HepG2 (cell line): ENCODE results near the gene SRCIN1. TPM values are rescaled to one million over a fixed set of nuclear protein-coding genes. Genes with fewer than 3 reads are reported as not detected.

Experiments used
- AGO1 ChIP-seq: fragments of 200-400 bp; formaldehyde crosslinking; IDR thresholded peaks from 2 replicates; pipeline ENCODE4 v1.6.1; 2017; ENCODE audit warnings: mild to moderate bottlenecking, low read depth, low read length, moderate library complexity; ENCODE audit not compliant: poor library complexity, severe bottlenecking
- CHD2 ChIP-seq: IDR thresholded peaks from 2 replicates; pipeline ENCODE4 v1.6.1; 2011; ENCODE audit warnings: low read depth, low read length, improper control_type of control experiment
- DR1 ChIP-seq: sonication (generic); formaldehyde crosslinking; IDR thresholded peaks from 2 replicates; pipeline ENCODE4 v1.8.0; 2021; ENCODE audit warnings: mild to moderate bottlenecking, missing genetic modification reagents, inconsistent platforms
- ETV6 ChIP-seq: sonication (generic); formaldehyde crosslinking; conservative IDR thresholded peaks from 2 replicates; pipeline ENCODE4 v1.4.0; 2020; ENCODE audit warnings: missing genetic modification reagents
- GFI1 ChIP-seq: sonication (generic); formaldehyde crosslinking; IDR thresholded peaks from 2 replicates; pipeline ENCODE4 v1.5.0; 2020; ENCODE audit warnings: missing genetic modification reagents, mild to moderate bottlenecking, borderline replicate concordance
- GTF2F1 ChIP-seq: fragments of 150-350 bp; IDR thresholded peaks from 2 replicates; pipeline ENCODE4 v1.6.1; 2014; ENCODE audit warnings: low read length
- HMG20A ChIP-seq: IDR thresholded peaks from 2 replicates; pipeline ENCODE4 v1.6.1; 2016; ENCODE audit warnings: borderline replicate concordance
- HMGXB3 ChIP-seq: sonication (generic); formaldehyde crosslinking; IDR thresholded peaks from 2 replicates; pipeline ENCODE4 v1.4.0; 2020; ENCODE audit warnings: missing genetic modification reagents, borderline replicate concordance
- MTF1 ChIP-seq: sonication (generic); formaldehyde crosslinking; IDR thresholded peaks from 2 replicates; pipeline ENCODE4 v1.5.0; 2020; ENCODE audit warnings: missing genetic modification reagents
- NPAS2 ChIP-seq: sonication (generic); formaldehyde crosslinking; IDR thresholded peaks from 2 replicates; pipeline ENCODE4 v1.8.0; 2022; ENCODE audit warnings: mild to moderate bottlenecking, missing genetic modification reagents, borderline replicate concordance
- SIX4 ChIP-seq: sonication (generic); formaldehyde crosslinking; IDR thresholded peaks from 2 replicates; pipeline ENCODE4 v1.4.0; 2020; ENCODE audit warnings: missing genetic modification reagents
- TGIF2 ChIP-seq: IDR thresholded peaks from 2 replicates; pipeline ENCODE4 v1.6.1; 2016; ENCODE audit warnings: control low read depth, missing compliant biosample characterization
- YY1 ChIP-seq: IDR thresholded peaks from 2 replicates; pipeline ENCODE4 v1.6.1; 2011; ENCODE audit warnings: low read length, low read depth, moderate library complexity, mild to moderate bottlenecking; ENCODE audit not compliant: insufficient read depth, insufficient replicate concordance
- ZBTB20 ChIP-seq: sonication (generic); formaldehyde crosslinking; IDR thresholded peaks from 2 replicates; pipeline ENCODE4 v1.8.1; 2023; ENCODE audit warnings: missing genetic modification reagents, low read depth, mild to moderate bottlenecking, borderline replicate concordance
- ZBTB37 ChIP-seq: sonication (generic); formaldehyde crosslinking; IDR thresholded peaks from 2 replicates; pipeline ENCODE4 v1.4.0; 2020; ENCODE audit warnings: mild to moderate bottlenecking, missing genetic modification reagents
- ZFX ChIP-seq: sonication (generic); formaldehyde crosslinking; IDR thresholded peaks from 2 replicates; pipeline ENCODE4 v1.4.0; 2020; ENCODE audit warnings: mild to moderate bottlenecking, low read depth, missing genetic modification reagents, moderate library complexity
- ZIK1 ChIP-seq: sonication (generic); formaldehyde crosslinking; IDR thresholded peaks from 2 replicates; pipeline ENCODE4 v1.5.0; 2020; ENCODE audit warnings: mild to moderate bottlenecking, low read depth, missing genetic modification reagents, borderline replicate concordance
- ZNF24 ChIP-seq: fragments of 450-650 bp; IDR thresholded peaks from 2 replicates; pipeline ENCODE4 v1.6.1; 2017; ENCODE audit warnings: antibody characterized with exemption, mild to moderate bottlenecking
- ZNF335 ChIP-seq: sonication (generic); formaldehyde crosslinking; IDR thresholded peaks from 2 replicates; pipeline ENCODE4 v1.4.0; 2020; ENCODE audit warnings: missing genetic modification reagents
- ZNF496 ChIP-seq: sonication (generic); formaldehyde crosslinking; IDR thresholded peaks from 2 replicates; pipeline ENCODE4 v1.8.1; 2023; ENCODE audit warnings: mild to moderate bottlenecking, moderate library complexity, missing genetic modification reagents; ENCODE audit not compliant: insufficient replicate concordance
- ZNF644 ChIP-seq: IDR thresholded peaks from 2 replicates; pipeline ENCODE4 v1.6.1; 2016; ENCODE audit warnings: low read depth
- ZNF709 ChIP-seq: sonication (generic); formaldehyde crosslinking; IDR thresholded peaks from 2 replicates; pipeline ENCODE4 v1.5.0; 2020; ENCODE audit warnings: mild to moderate bottlenecking, missing genetic modification reagents
- ZNF776 ChIP-seq: sonication (generic); formaldehyde crosslinking; IDR thresholded peaks from 2 replicates; pipeline ENCODE4 v1.4.0; 2020; ENCODE audit warnings: mild to moderate bottlenecking, missing genetic modification reagents
- ZUFSP ChIP-seq: sonication (generic); formaldehyde crosslinking; IDR thresholded peaks from 2 replicates; pipeline ENCODE4 v1.9.0; 2021; ENCODE audit warnings: missing genetic modification reagents, mild to moderate bottlenecking, borderline replicate concordance
- polyA plus RNA-seq, 8 experiments: library from polyadenylated mRNA; depleted of rRNA in 3 of 8; stranded (reverse) in 7 of 8; unstranded in 1 of 8; fragments of >200 nt; fragmentation: Illumina TruSeq in 4 of 8; extraction: Trizol in 4 of 8; gene quantifications; 2 replicates each; pipeline versions ENCODE4 v1.2.1 to v1.2.3, GENCODE V29; 2011 to 2016; ENCODE audit warnings: low read depth in 4 of 8, missing spikeins in 1 of 8, mixed read lengths in 1 of 8; ENCODE audit not compliant: insufficient read depth in 1 of 8
- total RNA-seq, 5 experiments: library from RNA; depleted of rRNA; stranded (reverse); fragments of >200 nt; fragmentation: Illumina TruSeq; extraction: Trizol; gene quantifications; 2 replicates each; pipeline ENCODE4 v1.2.3, GENCODE V29; 2016; ENCODE audit warnings: low read depth in 1 of 5

Gene SRCIN1
- total and polyA plus RNA-seq, 2 of the 13 experiments (the other 11 are each of a cell fraction or from before 2014, with no cell fraction given) = 1.2 to 9.6 TPM

GRCh38 chr17:38559051-38559879, 46.5 kb downstream of the SRCIN1 start (continued):
- TF ChIP-seq ZIK1 (no peak), GFI1 (CRISPR knock-in tag) (no peak), ZNF335 (CRISPR knock-in tag) (no peak), AGO1 (peak; percentile 28), ZNF24 (no peak), YY1 (peak; percentile 50), HMG20A (CRISPR knock-in tag) (no peak), ZNF709 (CRISPR knock-in tag) (no peak), CHD2 (no peak), TGIF2 (CRISPR knock-in tag) (no peak), ZNF496 (CRISPR knock-in tag) (no peak), ZBTB20 (CRISPR knock-in tag) (no peak), ZFX (CRISPR knock-in tag) (peak; percentile 73), HMGXB3 (no peak), ZNF644 (no peak), ZUFSP (CRISPR knock-in tag) (no peak), ZBTB37 (CRISPR knock-in tag) (no peak), ETV6 (CRISPR knock-in tag) (no peak), DR1 (CRISPR knock-in tag) (no peak), ZNF776 (CRISPR knock-in tag) (no peak), SIX4 (CRISPR knock-in tag) (no peak), MTF1 (no peak), GTF2F1 (no peak), NPAS2 (CRISPR knock-in tag) (no peak)
